Muscle of arm (tissue), 14 donors: ENCODE data around the gene ANKRA2. TPM values are rescaled to one million over a fixed set of nuclear protein-coding genes. Genes with fewer than 3 reads are reported as not detected.

Experiments used
- DNase-seq: peaks from one replicate; pipeline ENCODE4 v3.0.0-alpha.2; 2013
- long read RNA-seq, 11 donors: transcript quantifications; one replicate each; lab custom pipeline, GENCODE V29; 2026
- polyA plus RNA-seq, 12 donors: library from polyadenylated mRNA; unstranded; fragments of 120-200 nt; gene quantifications; one replicate each; pipeline ENCODE4 v1.2.1, GENCODE V29; 2013; ENCODE audit not compliant: insufficient read length in 12 of 12

The ANKRA2 gene, protein sequence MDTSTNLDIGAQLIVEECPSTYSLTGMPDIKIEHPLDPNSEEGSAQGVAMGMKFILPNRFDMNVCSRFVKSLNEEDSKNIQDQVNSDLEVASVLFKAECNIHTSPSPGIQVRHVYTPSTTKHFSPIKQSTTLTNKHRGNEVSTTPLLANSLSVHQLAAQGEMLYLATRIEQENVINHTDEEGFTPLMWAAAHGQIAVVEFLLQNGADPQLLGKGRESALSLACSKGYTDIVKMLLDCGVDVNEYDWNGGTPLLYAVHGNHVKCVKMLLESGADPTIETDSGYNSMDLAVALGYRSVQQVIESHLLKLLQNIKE
- 10 to 100 TPM in 11 of 12 donors, not detected in 1; 19.9 to 50.7 (median 35.4) TPM for polyA plus RNA-seq
- long read RNA-seq, donor 1, transcript ANKRA2-205 (2 exons, 573 nt), result major isoform, 38 of 69 reads
- long read RNA-seq, donor 1, transcript ANKRA2-206 (2 exons, 447 nt), result minor isoform, 5 of 69 reads
- long read RNA-seq, donor 1, partial matches to known transcripts, result 15 of 69 reads
- long read RNA-seq, donor 1, other reads (novel, unspliced or antisense), result 0 of 69 reads
- long read RNA-seq, donor 2, partial matches to known transcripts, result 0 of 10 reads
- long read RNA-seq, donor 2, other reads (novel, unspliced or antisense), result 0 of 10 reads
- long read RNA-seq, donor 3, transcript ANKRA2-205 (2 exons, 573 nt), result major isoform, 8 of 14 reads
- long read RNA-seq, donor 3, partial matches to known transcripts, result 0 of 14 reads
- long read RNA-seq, donor 3, other reads (novel, unspliced or antisense), result 0 of 14 reads
- long read RNA-seq, donor 4, partial matches to known transcripts, result 0 of 4 reads
- long read RNA-seq, donor 4, other reads (novel, unspliced or antisense), result 0 of 4 reads
- long read RNA-seq, donor 5, transcript ANKRA2-206 (2 exons, 447 nt), result minor isoform, 8 of 42 reads
- long read RNA-seq, donor 5, transcript ANKRA2-201 (9 exons, 2,063 nt), result minor isoform, 6 of 42 reads
- long read RNA-seq, donor 5, transcript ANKRA2-205 (2 exons, 573 nt), result major isoform, 24 of 42 reads
- long read RNA-seq, donor 5, partial matches to known transcripts, result 0 of 42 reads
- long read RNA-seq, donor 5, other reads (novel, unspliced or antisense), result 0 of 42 reads
- long read RNA-seq, donor 6, partial matches to known transcripts, result 0 of 7 reads
- long read RNA-seq, donor 6, other reads (novel, unspliced or antisense), result 0 of 7 reads
- long read RNA-seq, donor 7, transcript ANKRA2-205 (2 exons, 573 nt), result major isoform, 6 of 10 reads
- long read RNA-seq, donor 7, partial matches to known transcripts, result 0 of 10 reads
- long read RNA-seq, donor 7, other reads (novel, unspliced or antisense), result 0 of 10 reads
- long read RNA-seq, donor 8, transcript ANKRA2-206 (2 exons, 447 nt), result minor isoform, 8 of 35 reads
- long read RNA-seq, donor 8, transcript ANKRA2-205 (2 exons, 573 nt), result major isoform, 17 of 35 reads
- long read RNA-seq, donor 8, partial matches to known transcripts, result 0 of 35 reads
- long read RNA-seq, donor 8, other reads (novel, unspliced or antisense), result 0 of 35 reads
- long read RNA-seq, donor 9, transcript ANKRA2-205 (2 exons, 573 nt), result major isoform, 7 of 14 reads
- long read RNA-seq, donor 9, partial matches to known transcripts, result 0 of 14 reads
- long read RNA-seq, donor 9, other reads (novel, unspliced or antisense), result 0 of 14 reads
- long read RNA-seq, donor 10, transcript ANKRA2-205 (2 exons, 573 nt), result major isoform, 11 of 21 reads
- long read RNA-seq, donor 10, transcript ANKRA2-201 (9 exons, 2,063 nt), result minor isoform, 5 of 21 reads
- long read RNA-seq, donor 10, partial matches to known transcripts, result 0 of 21 reads
- long read RNA-seq, donor 10, other reads (novel, unspliced or antisense), result 0 of 21 reads
- long read RNA-seq, donor 11, transcript ANKRA2-205 (2 exons, 573 nt), result major isoform, 6 of 12 reads
- long read RNA-seq, donor 11, partial matches to known transcripts, result 0 of 12 reads
- long read RNA-seq, donor 11, other reads (novel, unspliced or antisense), result 0 of 12 reads

DNA sequence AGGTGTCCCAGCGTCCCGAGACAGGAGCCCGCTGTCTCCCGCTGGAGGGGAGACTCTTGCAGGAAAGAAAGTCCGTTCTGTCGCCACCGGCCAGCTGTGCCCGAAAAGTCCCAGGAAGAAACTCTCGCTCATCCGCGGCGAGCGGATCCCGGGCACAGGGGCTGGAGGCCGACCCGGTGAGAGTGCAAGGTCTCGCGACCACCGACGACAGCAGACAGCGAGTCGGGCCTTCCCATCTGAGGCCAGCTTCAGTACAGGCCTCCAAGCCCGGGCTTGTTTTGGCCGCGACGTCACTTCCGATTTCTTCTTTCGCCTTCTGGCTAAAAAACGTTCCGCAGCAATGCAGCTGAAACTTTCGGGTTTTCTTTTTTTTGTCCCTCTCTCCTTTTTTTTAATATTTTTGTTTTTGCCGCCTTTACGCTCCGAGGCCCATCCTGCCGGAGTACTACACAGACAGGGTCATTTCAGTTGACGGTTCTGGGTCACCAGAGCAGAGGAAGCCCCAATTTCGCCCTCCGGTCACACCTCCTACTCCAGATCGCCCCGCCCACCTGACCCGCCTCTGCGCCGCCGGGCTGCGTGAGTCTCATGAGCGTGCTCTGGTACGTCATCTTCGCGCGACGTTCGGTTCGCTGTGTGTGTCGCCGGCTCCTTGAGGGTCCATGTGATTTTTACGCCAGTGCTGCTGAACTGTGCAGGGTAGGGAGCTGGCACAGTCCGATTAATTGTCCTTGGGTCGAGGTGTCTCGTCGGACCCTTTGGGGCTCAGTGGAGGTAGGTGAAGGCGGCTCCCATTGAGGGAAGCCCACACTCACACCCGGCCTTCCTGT is at the start of gene ANKRA2, which contains the start of gene UTP15:
Gene ANKRA2 (minus strand): TSS at position 501 of the 830 bp plus-strand sequence. CDS start 2,758 bp downstream, outside the sequence.
Gene UTP15 (plus strand): TSS at position 605 of the 830 bp plus-strand sequence. CDS start 1,602 bp downstream, outside the sequence.
- DNase-seq, result peak; percentile 99

DNA sequence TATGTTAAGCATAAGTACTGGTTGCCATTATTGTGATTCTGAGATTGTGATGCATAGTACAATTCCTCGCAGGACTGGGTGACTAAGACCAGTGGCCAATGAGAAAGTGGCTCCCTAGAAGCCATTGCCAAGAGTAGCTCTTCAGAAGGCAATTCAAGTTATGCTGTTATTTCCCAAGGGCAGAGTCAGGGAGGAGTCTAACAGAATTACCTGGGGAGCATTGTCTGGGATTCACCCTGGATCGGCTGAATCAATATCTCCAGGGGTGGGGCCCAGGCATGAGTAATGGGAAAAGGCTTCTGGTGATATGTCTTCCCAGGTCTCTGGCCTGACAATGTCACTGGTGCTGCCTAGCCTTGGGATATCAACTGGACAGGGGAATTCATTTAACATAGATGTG is 49.6 kb upstream of the ANKRA2 start:
- DNase-seq, result no peak

DNA sequence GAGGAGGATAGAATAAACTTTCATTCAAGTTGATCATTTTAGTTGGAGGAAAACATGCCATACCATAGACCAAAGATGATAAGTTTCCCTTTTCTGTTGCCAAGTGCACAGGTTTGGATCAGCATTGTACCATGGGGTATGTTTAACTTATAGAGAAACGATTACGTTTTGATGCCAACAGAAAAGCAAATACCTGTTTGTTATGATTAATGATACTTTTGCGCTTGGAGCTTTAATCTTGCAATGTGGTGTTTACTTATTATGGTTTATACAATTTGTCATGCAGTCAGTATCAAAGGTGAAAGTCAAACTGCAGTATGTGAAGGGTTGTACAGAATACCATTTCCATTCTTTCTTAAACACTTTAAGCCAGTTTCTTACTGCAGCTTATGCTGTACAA is 47.4 kb upstream of the ANKRA2 start:
- DNase-seq, result no peak

DNA sequence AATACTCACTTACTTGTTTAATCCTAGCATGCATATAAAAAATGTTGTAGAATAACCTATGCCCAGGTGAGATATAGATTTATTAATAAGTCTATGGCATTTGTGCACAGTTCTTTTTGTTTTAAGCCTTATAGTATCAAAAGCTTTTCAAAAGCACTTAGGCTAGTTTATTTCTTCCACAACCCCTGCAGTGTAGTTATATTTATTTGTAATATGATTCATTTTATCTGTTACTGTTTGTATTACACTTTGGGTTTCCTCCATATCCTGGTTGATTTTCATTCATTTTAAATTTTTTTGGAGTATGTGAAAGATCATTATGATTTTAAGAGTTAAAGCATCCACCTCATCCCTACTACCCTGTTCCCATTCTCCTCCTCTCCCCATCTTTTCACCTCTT is 41.8 kb upstream of the ANKRA2 start:
- no peak for DNase-seq

DNA sequence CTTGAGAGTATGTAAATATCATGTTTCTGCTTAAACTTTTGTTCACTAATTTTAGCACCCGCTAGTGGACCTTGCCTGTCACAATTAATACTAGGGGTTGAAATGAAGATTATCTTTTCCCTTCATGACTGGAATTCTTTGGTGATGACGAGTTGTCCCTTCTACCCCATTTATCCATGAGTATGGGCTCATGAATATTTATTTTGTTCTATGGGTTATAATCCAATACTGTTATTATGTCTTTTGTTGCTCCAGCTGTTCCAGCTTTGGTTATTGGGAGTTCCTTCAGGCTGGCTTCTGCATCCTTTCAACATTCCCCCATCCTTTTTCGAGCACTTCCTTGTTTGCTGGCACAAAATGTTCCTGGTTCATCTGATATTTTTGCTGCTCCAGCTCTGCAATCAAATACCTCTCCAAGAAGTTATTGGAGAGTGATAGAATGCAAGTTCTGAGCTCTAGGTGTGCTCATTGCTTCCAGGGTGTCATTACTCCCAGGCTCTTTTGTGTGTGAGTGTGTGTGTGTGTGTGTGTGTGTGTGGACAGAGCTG is 40.8 kb upstream of the ANKRA2 start:
- DNase-seq, result no peak

DNA sequence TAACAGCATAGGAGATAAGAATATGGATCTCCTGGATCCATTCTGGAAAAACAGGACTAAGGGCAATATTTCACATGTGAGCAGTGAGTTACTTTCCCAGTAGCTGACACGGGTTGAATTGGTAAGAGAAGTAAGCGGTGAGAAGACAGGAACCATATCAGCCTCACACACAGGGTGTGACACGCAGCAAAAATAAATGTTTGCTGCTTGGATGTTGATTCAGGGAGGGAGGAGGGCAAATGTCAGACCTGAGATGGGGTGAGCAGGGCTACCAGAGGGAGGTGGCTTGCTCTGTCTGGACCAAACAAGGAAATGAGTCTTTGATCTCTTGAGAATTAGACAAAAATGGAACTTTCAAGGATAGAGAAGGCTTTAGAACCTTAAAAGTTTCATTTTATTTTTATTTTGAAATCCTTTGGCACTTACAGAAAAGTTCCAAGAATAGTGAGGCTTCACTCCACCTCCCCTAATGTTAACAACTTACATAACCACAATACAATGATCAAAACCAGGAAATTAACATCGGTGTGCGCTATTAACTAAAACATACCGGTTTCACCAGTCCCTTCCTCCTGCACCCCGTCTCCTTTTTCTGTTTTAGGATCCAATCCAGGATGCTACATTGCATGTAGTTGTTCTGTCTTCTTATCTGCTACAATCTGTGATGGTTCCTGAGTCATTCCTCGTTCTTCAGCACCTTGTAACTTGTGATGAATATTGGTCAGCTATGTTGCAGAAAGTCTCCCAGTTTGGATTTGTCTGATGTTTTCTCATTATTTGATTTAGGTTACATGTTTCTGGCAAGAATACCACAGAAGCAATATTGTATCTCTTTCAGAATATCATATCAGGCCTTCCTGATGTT is 40.0 kb upstream of the ANKRA2 start:
- DNase-seq, result no peak

DNA sequence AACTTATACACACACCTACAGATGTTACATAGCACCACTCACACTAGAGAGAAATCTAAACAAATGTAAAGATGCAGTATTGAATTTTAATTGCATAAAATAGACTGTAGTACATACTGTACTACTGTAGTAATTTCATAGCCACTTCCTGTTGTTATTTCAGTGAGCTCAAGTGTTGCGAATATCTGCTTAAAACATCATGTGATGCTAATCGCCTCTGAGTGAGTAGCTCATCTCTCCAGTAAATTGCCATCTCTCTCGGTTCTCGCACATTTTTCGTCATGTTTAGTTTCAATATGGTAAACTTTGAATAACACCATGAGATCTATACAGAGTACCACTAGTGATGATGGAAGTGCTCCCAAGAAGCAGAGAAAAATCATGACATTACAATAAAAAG is 38.6 kb upstream of the ANKRA2 start:
- no peak for DNase-seq

DNA sequence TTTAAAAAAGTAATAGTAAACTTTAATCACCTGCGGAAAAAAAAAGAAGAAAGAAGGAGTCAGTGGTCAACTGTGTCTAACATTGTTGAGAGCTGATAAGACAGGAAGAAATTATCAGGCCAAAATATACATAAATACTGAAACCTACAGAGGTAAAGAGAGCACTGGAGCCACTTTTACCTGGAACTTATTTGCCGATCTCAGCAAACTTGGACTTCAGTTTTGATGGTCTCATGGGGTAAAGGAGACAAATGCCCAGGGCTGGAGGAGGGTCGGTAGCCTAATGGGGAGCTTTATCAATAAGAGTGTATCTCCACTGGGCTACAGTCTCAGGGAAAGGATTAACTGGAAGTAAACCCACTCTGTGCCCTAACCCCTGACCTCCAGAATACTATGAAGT is 33.9 kb upstream of the ANKRA2 start:
- no peak for DNase-seq

DNA sequence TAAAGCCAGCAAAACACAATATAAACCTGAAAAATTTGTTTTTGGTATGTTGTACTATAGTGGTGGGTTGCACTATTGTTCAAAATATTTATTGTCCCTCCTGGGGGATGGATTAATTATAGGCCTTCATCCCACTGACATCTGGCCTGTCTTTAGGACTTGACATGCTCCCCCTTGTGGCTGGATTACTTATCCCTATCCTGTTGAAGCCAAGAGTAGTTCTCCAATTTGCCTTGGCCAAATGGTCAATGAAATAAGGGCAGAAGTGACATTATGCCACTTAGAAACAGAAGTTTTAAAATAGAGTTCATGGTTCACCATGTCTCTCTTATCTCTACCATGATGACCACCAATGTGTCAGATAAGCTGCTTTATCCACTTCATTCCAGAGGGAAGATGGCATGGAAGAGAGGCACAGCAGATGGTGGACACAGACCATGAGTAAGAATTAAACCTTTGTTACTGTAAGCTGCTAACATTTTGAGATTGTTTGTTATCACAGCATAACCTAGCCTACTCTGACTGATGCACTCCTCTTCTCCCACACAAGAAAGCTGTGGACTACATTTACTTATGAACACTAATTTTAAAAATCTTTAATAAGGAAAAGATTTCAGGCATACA is 31.4 kb upstream of the ANKRA2 start:
- no peak for DNase-seq

DNA sequence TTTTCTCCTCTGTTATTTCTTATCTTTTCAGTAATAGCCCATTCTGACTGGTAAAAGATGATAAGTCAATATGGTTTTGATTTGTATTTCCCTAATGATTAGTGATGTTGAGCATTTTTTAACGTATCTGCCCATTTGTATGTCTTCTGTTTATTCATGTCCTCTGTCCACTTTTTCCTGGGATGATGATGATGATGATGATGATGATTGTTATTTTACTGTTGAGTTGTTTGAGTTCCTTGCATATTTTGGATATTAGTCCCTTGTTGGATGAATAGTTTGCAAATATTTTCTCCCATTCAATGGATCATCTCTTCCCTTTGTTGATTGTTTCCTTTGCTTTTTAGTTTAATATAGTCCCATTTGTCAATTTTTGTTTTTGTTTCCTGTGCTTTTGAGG is 27.1 kb upstream of the ANKRA2 start:
- DNase-seq, result no peak

DNA sequence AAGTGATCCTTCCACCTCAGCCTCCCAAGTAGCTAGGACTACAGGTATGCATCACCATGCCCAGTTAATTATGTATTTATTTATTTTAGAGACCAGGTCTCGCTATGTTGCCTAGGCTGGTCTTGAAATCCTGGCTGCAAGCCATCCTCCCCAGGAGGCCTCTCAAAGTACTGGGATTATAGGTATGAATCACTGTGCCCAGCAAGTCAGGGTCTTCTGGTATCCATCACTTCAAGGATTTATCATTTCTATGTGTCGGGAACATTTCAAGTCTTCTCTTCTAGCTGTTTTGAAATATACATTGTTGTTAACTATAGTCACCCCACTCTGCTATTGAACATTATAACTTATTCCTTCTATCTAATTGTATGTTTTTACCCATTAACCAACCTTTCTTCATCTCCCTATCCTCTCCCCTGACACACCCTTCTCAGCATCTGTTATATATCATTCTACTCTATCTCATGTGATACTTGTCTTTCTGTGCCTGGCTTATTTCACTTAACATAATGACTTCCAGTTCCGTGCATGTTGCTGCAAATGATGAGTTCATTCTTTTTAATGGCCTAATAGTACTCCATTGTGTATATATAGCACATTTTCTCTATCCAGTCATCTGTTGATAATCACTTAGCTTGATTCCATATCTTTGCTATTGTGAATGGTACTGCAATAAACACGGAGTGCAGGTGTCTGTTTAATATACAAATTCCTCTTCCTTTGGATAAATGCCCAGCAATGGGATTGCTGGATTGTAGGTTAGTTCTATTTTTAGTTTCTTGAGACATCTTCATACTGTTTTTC is 26.5 kb upstream of the ANKRA2 start:
- no peak for DNase-seq

DNA sequence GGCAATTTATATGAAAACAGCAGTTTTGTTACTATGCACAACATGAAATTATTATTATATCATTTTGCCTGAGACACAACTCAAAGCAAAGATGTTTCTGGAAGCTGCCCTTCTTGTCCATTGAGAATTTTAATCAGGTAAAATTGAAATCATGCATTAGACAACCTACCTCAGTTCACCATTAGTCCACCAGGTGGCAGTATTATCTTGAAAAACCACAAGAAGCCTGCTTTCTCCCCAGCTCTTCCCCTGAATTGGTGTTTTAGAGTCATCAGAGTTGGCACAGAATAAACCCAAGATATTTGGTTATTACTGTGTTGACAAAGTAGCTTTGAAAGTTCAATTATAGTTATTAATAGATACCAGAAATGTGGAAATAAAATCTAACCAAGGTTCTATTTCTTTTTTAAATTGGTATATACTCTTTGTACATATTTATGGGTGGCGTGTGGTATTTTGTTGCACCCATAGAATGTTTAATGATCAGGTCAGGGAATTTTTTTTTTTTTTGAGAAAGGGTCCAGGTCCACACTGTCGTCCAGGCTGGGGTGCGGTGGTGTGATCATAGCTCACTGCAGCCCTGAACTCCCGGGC is 25.8 kb upstream of the ANKRA2 start:
- peak; percentile 69 for DNase-seq

DNA sequence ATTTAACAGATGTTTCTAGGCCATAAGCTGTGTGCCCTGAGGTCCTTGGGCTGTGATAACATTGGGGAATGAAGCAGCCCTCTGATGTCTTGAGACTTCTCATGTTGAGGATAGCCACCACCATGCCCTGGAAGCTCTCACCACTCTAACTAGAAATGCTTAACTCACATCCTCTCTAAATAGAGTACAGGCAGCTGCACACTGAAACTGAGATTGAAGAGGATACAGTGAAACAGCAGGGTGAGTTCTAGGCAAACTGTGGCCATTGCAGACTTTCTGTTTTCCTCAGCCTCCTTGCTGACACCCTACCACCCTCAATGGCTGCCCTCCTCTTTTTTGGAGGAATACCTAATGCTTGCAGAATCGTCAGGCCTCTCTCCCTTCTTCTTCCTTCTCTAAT is 22.5 kb upstream of the ANKRA2 start:
- DNase-seq, result no peak

DNA sequence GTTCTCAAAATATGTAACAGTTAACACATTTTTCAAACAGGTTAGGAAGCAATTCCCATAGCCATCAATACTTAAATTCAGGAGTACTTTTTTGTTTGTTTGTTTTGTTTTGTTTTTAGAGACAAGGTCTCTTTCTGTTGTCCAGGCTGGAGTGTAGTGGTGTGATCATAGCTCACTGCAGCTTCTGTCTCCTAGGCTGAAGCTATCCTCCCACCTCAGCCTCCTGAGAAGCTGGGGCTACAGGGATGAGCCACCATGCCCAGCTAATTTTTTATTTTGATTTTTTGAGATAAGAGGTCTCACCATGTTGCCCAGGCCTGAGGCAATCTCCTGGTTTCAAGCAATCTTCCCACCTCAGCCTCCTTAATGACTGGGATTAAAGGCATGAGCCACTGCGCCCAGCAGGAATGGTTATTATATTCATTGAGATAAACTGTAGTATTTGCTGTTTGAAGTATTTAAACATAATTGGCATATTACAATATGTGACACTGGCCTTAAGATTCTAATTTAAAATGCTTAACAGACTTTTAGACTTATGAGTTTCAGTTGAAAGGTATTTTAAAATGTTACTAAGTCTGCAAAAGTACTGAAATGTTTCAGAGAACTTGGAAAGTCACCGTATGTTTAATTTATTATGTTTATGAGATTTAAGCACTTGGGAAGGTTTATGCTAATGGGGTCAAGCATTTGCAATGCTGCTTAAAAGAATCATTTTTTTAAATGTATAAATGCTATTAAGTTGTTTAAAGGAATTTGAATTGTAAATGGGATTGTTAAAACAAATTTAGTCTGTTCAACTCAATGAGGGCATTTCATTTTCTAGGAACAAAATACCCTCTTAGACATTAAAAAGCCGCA is 17.1 kb upstream of the ANKRA2 start:
- DNase-seq, result no peak

DNA sequence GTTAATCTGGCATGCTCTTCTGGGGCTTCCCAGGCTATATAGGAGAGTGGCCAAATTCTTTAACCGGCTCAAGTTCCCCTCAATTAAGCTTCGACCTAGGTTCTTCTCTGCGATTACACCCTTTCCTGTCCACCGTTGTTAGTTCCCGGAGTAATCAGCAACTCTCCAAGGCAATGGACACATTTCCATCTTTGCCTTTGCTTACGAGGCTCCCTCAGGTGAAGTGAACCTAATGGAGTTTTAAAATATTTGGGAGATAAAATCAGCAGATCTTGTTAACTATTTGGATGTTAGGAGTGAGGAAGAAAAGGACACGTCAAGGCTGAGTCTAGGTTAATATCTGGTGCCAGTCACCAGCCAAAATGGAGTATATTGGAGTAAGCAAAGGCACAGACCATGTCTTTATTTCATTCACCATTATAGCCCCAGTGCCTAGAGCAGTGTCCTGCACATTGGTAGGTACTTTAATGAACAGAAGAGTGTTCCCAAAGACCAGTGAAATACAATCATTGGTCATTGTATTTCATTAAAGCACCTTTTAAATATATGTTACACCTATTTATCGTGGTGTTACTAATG is 619 bp upstream of the ANKRA2 start:
- no peak for DNase-seq
